ENCODE measurements around the gene ANKS1B. TPM values are rescaled to one million over a fixed set of nuclear protein-coding genes. Genes with fewer than 3 reads are reported as not detected.
A peak's percentile ranks its signal among the peaks of the same experiment; 100 is the strongest.

Gene ANKS1B
- polyA plus RNA-seq, 3 donors = not detected

DNA sequence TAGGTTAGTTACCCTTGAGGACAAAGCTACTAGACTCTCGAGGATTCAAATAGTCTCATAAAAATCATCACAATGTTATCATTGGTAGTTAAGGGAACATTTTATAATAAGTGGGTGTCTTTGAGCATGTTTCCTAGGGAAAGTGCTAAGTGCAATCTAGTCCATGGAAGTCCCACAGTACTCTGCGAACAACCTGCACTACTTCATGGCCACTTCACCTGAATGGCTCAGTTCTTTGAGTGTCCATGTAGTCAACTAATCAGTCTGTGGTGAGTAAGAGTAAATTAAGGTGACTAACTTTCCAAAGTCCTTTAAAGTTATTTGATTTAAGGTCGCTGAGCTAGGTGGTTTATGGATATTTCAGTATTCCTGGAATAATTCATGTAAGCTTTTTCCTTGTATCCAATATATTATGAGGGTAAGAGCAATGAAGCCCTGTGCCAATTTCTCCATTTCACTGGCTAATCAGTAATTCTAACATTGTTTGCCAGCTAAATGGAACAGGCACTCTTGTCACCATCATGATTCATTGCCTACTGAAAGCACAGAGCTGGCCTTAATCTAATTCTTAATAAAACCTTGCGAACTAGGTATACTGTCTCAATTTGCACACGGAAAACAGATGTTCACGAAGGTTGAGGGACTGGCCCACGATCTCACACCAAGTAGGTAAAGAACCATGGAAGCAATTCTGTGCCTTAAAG is 844.6 kb downstream of the ANKS1B start:
- intact Hi-C loops (cut with micrococcal nuclease) = loop anchor here in 1 of 2 donors (5.0 kb wide), 1 partner anchor 1482 kb away; no protein-coding TSS in a partner anchor
- no peak for DNase-seq

DNA sequence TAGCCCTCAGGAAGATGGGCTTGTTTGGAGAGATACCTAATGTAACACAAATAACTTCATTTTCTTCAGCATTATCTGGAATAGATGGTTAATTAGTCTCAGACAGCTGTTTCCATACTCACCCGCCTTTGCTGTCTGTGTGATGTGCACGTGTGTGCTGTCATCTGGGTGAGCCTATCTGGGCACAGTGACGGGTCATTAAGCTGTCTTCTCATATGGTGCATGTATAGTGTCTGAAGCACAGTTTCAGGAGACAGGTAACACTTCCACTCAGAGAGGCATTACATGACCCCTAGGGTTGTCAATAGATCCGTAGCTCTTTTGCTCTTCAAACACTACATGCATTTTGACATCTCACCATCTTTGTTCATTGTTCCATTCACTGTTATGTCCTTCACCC is 846.3 kb downstream of the ANKS1B start:
- Histone ChIP-seq H3K9me3 (replicated peaks in 1 of 2; ENCODE audit: control insufficient read depth in 1 of 2, insufficient read depth in 1 of 2, low read length in 2 of 2) (no peaks in the 10 kb centered on the region), H3K27me3 (ENCODE audit: control insufficient read depth in 2 of 2, insufficient read depth in 2 of 2, low read length in 2 of 2) (no peaks in the 10 kb centered on the region), H3K79me2 (ENCODE audit: insufficient read depth, low read length) (no peaks in the 10 kb centered on the region), H3K4me3 (replicated peaks in 1 of 3; ENCODE audit: low read depth in 2 of 3, low read length in 3 of 3) (no peak overlapping the region), H4K20me1 (ENCODE audit: insufficient read depth, low read length) (no peaks in the 10 kb centered on the region), H3K4me2 (replicated peaks; ENCODE audit: extremely low read depth, low read length, poor library complexity, severe bottlenecking) (no peak overlapping the region), H3K9ac (ENCODE audit: insufficient read depth, low read length, poor library complexity, severe bottlenecking) (no peak overlapping the region), H2AFZ (ENCODE audit: insufficient read depth, low read depth, low read length, poor library complexity, severe bottlenecking) (no peak overlapping the region), H3K27ac (ENCODE audit: low read depth in 1 of 2, low read length in 2 of 2) (no peak overlapping the region), H3K4me1 (ENCODE audit: control insufficient read depth in 1 of 2, insufficient read depth in 2 of 2, low read length in 2 of 2) (peaks cover 53 to 56% of the 10 kb centered on the region in 2 donors), H3K36me3 (replicated peaks in 1 of 2; ENCODE audit: control insufficient read depth in 1 of 2, insufficient read depth in 2 of 2, low read length in 2 of 2) (no peaks in the 10 kb centered on the region)
- no peak overlapping the region for H3K4me3 Mint-ChIP-seq
- 100% methylated on average over 2 of the region's 4 CpGs for WGBS (ENCODE audit: insufficient coverage)
- H3K27me3 Mint-ChIP-seq (ENCODE audit: low read depth in 3 of 3) = peaks cover 0 to 5% (median 1%) of the 10 kb centered on the region in 3 donors
- TF ChIP-seq, protein P1, sequence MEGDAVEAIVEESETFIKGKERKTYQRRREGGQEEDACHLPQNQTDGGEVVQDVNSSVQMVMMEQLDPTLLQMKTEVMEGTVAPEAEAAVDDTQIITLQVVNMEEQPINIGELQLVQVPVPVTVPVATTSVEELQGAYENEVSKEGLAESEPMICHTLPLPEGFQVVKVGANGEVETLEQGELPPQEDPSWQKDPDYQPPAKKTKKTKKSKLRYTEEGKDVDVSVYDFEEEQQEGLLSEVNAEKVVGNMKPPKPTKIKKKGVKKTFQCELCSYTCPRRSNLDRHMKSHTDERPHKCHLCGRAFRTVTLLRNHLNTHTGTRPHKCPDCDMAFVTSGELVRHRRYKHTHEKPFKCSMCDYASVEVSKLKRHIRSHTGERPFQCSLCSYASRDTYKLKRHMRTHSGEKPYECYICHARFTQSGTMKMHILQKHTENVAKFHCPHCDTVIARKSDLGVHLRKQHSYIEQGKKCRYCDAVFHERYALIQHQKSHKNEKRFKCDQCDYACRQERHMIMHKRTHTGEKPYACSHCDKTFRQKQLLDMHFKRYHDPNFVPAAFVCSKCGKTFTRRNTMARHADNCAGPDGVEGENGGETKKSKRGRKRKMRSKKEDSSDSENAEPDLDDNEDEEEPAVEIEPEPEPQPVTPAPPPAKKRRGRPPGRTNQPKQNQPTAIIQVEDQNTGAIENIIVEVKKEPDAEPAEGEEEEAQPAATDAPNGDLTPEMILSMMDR (IDR thresholded peaks at IDR 0.05) = no peak
- DNase-seq = no peak
- peak overlapping the region in 4 of 7 donors; percentile 3 to 41 (median 22) for H3K27ac Mint-ChIP-seq
- peaks cover 52% of the 10 kb centered on the region for H3K4me1 Mint-ChIP-seq
- intact Hi-C loops (cut with micrococcal nuclease) = no loop called here
- H3K36me3 Mint-ChIP-seq = no peaks in the 10 kb centered on the region
- H3K9me3 Mint-ChIP-seq = peaks cover 0 to 8% (median 0%) of the 10 kb centered on the region in 7 donors

More for the DNA sequence above, 844.6 kb downstream of the ANKS1B start:
- no peaks in the 10 kb centered on the region for H3K36me3 ChIP-seq (replicated peaks in 1 of 2; ENCODE audit: control insufficient read depth in 1 of 2, insufficient read depth in 2 of 2, low read length in 2 of 2)
- no peak overlapping the region for H3K4me3 ChIP-seq (replicated peaks in 1 of 3; ENCODE audit: low read depth in 2 of 3, low read length in 3 of 3)
- H2AFZ ChIP-seq (ENCODE audit: insufficient read depth, low read depth, low read length, poor library complexity, severe bottlenecking) = no peak overlapping the region
- H3K79me2 ChIP-seq (ENCODE audit: insufficient read depth, low read length) = no peaks in the 10 kb centered on the region
- no peak overlapping the region for H3K4me3 Mint-ChIP-seq
- H3K4me1 ChIP-seq (ENCODE audit: control insufficient read depth in 1 of 2, insufficient read depth in 2 of 2, low read length in 2 of 2) = peaks cover 44 to 47% of the 10 kb centered on the region in 2 donors
- H3K9me3 Mint-ChIP-seq = peaks cover 0 to 10% (median 3%) of the 10 kb centered on the region in 7 donors
- H3K27me3 Mint-ChIP-seq (ENCODE audit: low read depth in 3 of 3) = peaks cover 1 to 5% (median 1%) of the 10 kb centered on the region in 3 donors
- peaks cover 46% of the 10 kb centered on the region for H3K4me1 Mint-ChIP-seq
- no peak overlapping the region for H3K4me2 ChIP-seq (replicated peaks; ENCODE audit: extremely low read depth, low read length, poor library complexity, severe bottlenecking)
- no peaks in the 10 kb centered on the region for H3K9me3 ChIP-seq (replicated peaks in 1 of 2; ENCODE audit: control insufficient read depth in 1 of 2, insufficient read depth in 1 of 2, low read length in 2 of 2)
- no peaks in the 10 kb centered on the region for H3K27me3 ChIP-seq (ENCODE audit: control insufficient read depth in 2 of 2, insufficient read depth in 2 of 2, low read length in 2 of 2)
- H3K27ac ChIP-seq (ENCODE audit: low read depth in 1 of 2, low read length in 2 of 2) = no peak overlapping the region
- no peaks in the 10 kb centered on the region for H4K20me1 ChIP-seq (ENCODE audit: insufficient read depth, low read length)
- no peak overlapping the region for H3K9ac ChIP-seq (ENCODE audit: insufficient read depth, low read length, poor library complexity, severe bottlenecking)
- H3K27ac Mint-ChIP-seq = no peak overlapping the region
- 89% methylated on average over 4 of the region's 7 CpGs for WGBS (ENCODE audit: insufficient coverage)
- TF ChIP-seq, protein P1 (IDR thresholded peaks at IDR 0.05) = no peak
- H3K36me3 Mint-ChIP-seq = no peaks in the 10 kb centered on the region

Data from CD14-positive monocyte (primary cell).